ENCODE results near the gene CCR9. TPM values are rescaled to one million over a fixed set of nuclear protein-coding genes. Genes with fewer than 3 reads are reported as not detected.

Gene CCR9
- total and polyA plus RNA-seq, 10 of the 15 experiments (the other 5 are each of a cell fraction or from before 2014, with no cell fraction given), result 0.05 to 3.9 (median 2.4) TPM

DNA sequence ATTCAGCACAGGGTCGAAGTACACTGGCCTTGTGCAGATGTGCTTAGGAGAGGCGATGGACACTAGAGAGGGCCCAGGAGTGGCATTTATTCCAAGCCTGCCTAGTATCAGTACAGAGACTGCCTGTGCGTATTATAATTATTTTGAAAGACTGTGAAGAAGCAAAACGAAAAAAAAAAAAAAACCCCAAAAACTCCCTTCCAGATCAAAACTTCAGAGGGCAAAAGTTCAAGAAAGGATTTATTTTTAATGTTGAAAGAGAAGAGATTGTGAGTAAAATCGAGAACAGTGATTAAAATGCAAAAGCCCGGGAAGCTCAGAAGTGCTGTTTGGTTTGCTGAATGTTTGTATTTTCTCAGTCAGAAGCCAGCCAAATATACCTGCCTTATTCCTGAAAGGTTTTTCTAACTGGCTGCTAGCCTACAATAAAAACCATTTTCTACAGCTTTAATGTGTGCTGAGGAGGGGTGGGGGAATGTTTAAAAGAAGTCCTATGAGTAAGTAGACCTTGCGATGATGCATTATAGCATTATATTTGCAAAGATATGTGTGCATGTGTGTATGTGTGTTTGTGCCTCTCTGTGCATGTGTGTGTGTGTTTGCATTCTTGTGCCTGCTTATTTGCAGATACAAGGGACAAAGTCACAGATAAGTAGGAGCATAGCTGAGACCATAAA is 25.2 kb upstream of the CCR9 start:
- CTCF ChIA-PET, result interaction anchor here (0.5 to 5.1 kb wide), 9 partner anchors 12 to 68 kb away, joined by 3 to 67 read pairs (median 5); partner anchors contain the start of gene CCR9
- under 1% methylated on average over 7 of the region's 7 CpGs for WGBS (ENCODE audit: insufficient coverage, insufficient replicate concordance, low lambda C conversion rate, missing lambda C conversion rate)
- peak; percentile 65 for DNase-seq (ENCODE audit: low read depth, low spot score)
- Histone ChIP-seq H3K9me3 (replicated peaks; ENCODE audit: control insufficient read depth, insufficient read depth, low read length) (peaks cover 7% of the 10 kb centered on the region; the same call in 2 of the 3 replicates), H3K4me2 (ENCODE audit: control insufficient read depth, insufficient read depth) (peak overlapping the region; percentile 64), H3K79me2 (ENCODE audit: control insufficient read depth, insufficient read depth, low read length) (no peaks in the 10 kb centered on the region), H2AFZ (ENCODE audit: control insufficient read depth, low read depth, low read length) (no peak overlapping the region), H3K9ac (ENCODE audit: control insufficient read depth, insufficient read depth, low read length) (peak overlapping the region; percentile 43), H3K27ac (ENCODE audit: control insufficient read depth, insufficient read depth) (peak overlapping the region; percentile 78), H3K36me3 (ENCODE audit: control insufficient read depth in 2 of 2, insufficient read depth in 2 of 2, low read length in 1 of 2) (no peaks in the 10 kb centered on the region; a peak in 2 of 4 replicates), H3K4me1 (ENCODE audit: control insufficient read depth, insufficient read depth, low read length) (peaks cover 53% of the 10 kb centered on the region), H3K27me3 (replicated peaks in 1 of 2; ENCODE audit: control insufficient read depth in 2 of 2, insufficient read depth in 2 of 2, low read length in 1 of 2) (no peaks in the 10 kb centered on the region; a peak in 1 of 4 replicates), H3K4me3 (peak overlapping the region; percentile 23; the same call in 1 of the 2 replicates), H4K20me1 (ENCODE audit: control insufficient read depth, insufficient read depth) (no peaks in the 10 kb centered on the region)
- peak; percentile 7 for FAIRE-seq
- POLR2A ChIA-PET, result interaction anchor here (0.6 to 5.0 kb wide), 13 partner anchors 8 to 748 kb away, joined by 3 to 95 read pairs (median 6); partner anchors contain the start of gene LZTFL1
- in situ Hi-C loops (cut with MboI), result loop anchor here (5.0 kb wide), 1 partner anchor 51 kb away; no protein-coding TSS in a partner anchor
- peak; percentile 72 for ATAC-seq
- RAD21 ChIA-PET (ENCODE audit: unreplicated experiment), result interaction anchor here (0.7 to 5.5 kb wide), 23 partner anchors 9 to 326 kb away, joined by 3 to 169 read pairs (median 5); partner anchors contain the start of genes CCR9 and LZTFL1
- SMC1A ChIA-PET (ENCODE audit: uncharacterized antibody, unreplicated experiment), result interaction anchor here (0.6 to 9.7 kb wide), 18 partner anchors 8 to 947 kb away, joined by 3 to 166 read pairs (median 5); partner anchors contain the start of genes CCR9 and LZTFL1
- no TSS peak for BruUV-seq (replicated peaks)
- intact Hi-C loops (cut with micrococcal nuclease; ENCODE audit: unreplicated experiment), result loop anchor here (1.0 to 10.0 kb wide), 2 partner anchors 44 to 266 kb away; partner anchors contain the start of gene LIMD1
- TF ChIP-seq, protein P1, sequence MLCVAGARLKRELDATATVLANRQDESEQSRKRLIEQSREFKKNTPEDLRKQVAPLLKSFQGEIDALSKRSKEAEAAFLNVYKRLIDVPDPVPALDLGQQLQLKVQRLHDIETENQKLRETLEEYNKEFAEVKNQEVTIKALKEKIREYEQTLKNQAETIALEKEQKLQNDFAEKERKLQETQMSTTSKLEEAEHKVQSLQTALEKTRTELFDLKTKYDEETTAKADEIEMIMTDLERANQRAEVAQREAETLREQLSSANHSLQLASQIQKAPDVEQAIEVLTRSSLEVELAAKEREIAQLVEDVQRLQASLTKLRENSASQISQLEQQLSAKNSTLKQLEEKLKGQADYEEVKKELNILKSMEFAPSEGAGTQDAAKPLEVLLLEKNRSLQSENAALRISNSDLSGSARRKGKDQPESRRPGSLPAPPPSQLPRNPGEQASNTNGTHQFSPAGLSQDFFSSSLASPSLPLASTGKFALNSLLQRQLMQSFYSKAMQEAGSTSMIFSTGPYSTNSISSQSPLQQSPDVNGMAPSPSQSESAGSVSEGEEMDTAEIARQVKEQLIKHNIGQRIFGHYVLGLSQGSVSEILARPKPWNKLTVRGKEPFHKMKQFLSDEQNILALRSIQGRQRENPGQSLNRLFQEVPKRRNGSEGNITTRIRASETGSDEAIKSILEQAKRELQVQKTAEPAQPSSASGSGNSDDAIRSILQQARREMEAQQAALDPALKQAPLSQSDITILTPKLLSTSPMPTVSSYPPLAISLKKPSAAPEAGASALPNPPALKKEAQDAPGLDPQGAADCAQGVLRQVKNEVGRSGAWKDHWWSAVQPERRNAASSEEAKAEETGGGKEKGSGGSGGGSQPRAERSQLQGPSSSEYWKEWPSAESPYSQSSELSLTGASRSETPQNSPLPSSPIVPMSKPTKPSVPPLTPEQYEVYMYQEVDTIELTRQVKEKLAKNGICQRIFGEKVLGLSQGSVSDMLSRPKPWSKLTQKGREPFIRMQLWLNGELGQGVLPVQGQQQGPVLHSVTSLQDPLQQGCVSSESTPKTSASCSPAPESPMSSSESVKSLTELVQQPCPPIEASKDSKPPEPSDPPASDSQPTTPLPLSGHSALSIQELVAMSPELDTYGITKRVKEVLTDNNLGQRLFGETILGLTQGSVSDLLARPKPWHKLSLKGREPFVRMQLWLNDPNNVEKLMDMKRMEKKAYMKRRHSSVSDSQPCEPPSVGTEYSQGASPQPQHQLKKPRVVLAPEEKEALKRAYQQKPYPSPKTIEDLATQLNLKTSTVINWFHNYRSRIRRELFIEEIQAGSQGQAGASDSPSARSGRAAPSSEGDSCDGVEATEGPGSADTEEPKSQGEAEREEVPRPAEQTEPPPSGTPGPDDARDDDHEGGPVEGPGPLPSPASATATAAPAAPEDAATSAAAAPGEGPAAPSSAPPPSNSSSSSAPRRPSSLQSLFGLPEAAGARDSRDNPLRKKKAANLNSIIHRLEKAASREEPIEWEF (IDR thresholded peaks at IDR 0.05; ENCODE audit: insufficient replicate concordance, low read depth, low read length), result peak; percentile 34
- TF ChIP-seq CBX3 (IDR thresholded peaks at IDR 0.05; ENCODE audit: borderline replicate concordance, low read depth) (no peak), POLR2AphosphoS5 (IDR thresholded peaks at IDR 0.05; ENCODE audit: low read length) (no peak; the same call in 1 of the 2 replicates), SPI1 (IDR thresholded peaks at IDR 0.05; ENCODE audit: borderline replicate concordance, insufficient read depth, low read depth, low read length) (no peak), RUNX3 (IDR thresholded peaks at IDR 0.05; ENCODE audit: low read length) (peak; percentile 91), KAT2A (conservative IDR thresholded peaks at IDR 0.05; ENCODE audit: control insufficient read depth, low read depth, low read length) (no peak), JUND (IDR thresholded peaks at IDR 0.05; ENCODE audit: low read depth, low read length) (peak; percentile 77)
- TF ChIP-seq, protein P2, sequence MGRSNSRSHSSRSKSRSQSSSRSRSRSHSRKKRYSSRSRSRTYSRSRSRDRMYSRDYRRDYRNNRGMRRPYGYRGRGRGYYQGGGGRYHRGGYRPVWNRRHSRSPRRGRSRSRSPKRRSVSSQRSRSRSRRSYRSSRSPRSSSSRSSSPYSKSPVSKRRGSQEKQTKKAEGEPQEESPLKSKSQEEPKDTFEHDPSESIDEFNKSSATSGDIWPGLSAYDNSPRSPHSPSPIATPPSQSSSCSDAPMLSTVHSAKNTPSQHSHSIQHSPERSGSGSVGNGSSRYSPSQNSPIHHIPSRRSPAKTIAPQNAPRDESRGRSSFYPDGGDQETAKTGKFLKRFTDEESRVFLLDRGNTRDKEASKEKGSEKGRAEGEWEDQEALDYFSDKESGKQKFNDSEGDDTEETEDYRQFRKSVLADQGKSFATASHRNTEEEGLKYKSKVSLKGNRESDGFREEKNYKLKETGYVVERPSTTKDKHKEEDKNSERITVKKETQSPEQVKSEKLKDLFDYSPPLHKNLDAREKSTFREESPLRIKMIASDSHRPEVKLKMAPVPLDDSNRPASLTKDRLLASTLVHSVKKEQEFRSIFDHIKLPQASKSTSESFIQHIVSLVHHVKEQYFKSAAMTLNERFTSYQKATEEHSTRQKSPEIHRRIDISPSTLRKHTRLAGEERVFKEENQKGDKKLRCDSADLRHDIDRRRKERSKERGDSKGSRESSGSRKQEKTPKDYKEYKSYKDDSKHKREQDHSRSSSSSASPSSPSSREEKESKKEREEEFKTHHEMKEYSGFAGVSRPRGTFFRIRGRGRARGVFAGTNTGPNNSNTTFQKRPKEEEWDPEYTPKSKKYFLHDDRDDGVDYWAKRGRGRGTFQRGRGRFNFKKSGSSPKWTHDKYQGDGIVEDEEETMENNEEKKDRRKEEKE (IDR thresholded peaks at IDR 0.05), result no peak
- TF ChIP-seq, protein P3, sequence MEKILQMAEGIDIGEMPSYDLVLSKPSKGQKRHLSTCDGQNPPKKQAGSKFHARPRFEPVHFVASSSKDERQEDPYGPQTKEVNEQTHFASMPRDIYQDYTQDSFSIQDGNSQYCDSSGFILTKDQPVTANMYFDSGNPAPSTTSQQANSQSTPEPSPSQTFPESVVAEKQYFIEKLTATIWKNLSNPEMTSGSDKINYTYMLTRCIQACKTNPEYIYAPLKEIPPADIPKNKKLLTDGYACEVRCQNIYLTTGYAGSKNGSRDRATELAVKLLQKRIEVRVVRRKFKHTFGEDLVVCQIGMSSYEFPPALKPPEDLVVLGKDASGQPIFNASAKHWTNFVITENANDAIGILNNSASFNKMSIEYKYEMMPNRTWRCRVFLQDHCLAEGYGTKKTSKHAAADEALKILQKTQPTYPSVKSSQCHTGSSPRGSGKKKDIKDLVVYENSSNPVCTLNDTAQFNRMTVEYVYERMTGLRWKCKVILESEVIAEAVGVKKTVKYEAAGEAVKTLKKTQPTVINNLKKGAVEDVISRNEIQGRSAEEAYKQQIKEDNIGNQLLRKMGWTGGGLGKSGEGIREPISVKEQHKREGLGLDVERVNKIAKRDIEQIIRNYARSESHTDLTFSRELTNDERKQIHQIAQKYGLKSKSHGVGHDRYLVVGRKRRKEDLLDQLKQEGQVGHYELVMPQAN (conservative IDR thresholded peaks at IDR 0.05), result no peak
- TF ChIP-seq, protein P4, sequence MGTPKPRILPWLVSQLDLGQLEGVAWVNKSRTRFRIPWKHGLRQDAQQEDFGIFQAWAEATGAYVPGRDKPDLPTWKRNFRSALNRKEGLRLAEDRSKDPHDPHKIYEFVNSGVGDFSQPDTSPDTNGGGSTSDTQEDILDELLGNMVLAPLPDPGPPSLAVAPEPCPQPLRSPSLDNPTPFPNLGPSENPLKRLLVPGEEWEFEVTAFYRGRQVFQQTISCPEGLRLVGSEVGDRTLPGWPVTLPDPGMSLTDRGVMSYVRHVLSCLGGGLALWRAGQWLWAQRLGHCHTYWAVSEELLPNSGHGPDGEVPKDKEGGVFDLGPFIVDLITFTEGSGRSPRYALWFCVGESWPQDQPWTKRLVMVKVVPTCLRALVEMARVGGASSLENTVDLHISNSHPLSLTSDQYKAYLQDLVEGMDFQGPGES (IDR thresholded peaks at IDR 0.05), result no peak
